HFF-Myc (cell line): ENCODE results near the gene PRCD.

Experiments
- DNase-seq: peaks from one replicate; pipeline ENCODE4 v3.0.0-alpha.2; 2011; ENCODE audit warnings: low read depth; ENCODE audit errors: extremely low read depth
- H3K4me3 ChIP-seq: replicated peaks from 2 replicates; pipeline ENCODE4 v1.5.1; 2011; ENCODE audit warnings: low read depth, mild to moderate bottlenecking, control low read depth, low read length
- TF ChIP-seq, protein P1 (sequence below): IDR thresholded peaks from 2 replicates; pipeline ENCODE4 v1.5.1; 2012; ENCODE audit warnings: mild to moderate bottlenecking, low read depth, low read length, control low read depth; ENCODE audit errors: missing control alignments

PRCD gene

DNA sequence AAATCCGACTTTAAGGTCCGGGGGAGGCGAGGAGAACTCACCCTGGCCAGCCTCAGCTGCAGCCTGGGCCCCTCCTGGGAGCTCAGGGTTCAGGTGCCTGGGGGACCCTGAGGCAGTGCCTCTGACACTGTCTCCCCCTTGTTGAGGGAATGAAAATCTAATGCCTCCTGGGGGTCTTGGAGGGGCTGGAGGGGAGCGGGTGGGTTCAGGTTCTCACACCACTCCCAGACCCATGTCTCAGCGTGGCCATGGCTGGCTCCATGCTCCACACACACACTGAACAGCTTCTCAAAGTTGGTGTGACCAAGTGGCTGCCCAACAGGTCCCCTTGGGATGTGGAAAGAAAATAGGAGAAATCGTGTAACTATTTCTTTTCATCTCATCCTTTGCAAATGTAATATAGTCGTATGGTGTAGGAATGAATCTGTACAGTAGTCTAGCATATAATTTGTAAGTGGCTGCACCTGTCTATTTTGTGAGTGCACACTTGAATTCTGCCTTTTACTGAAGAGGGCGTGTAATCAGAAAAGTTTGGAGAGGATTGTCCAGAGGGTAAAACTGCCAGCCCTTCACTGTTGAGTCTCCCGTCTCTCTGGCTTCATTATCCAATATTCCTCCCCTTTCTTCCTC, 788 bp upstream of the PRCD start:
- TF ChIP-seq, protein P1, sequence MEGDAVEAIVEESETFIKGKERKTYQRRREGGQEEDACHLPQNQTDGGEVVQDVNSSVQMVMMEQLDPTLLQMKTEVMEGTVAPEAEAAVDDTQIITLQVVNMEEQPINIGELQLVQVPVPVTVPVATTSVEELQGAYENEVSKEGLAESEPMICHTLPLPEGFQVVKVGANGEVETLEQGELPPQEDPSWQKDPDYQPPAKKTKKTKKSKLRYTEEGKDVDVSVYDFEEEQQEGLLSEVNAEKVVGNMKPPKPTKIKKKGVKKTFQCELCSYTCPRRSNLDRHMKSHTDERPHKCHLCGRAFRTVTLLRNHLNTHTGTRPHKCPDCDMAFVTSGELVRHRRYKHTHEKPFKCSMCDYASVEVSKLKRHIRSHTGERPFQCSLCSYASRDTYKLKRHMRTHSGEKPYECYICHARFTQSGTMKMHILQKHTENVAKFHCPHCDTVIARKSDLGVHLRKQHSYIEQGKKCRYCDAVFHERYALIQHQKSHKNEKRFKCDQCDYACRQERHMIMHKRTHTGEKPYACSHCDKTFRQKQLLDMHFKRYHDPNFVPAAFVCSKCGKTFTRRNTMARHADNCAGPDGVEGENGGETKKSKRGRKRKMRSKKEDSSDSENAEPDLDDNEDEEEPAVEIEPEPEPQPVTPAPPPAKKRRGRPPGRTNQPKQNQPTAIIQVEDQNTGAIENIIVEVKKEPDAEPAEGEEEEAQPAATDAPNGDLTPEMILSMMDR: no peak
- no peak overlapping the region for H3K4me3 ChIP-seq
- no peak for DNase-seq

DNA sequence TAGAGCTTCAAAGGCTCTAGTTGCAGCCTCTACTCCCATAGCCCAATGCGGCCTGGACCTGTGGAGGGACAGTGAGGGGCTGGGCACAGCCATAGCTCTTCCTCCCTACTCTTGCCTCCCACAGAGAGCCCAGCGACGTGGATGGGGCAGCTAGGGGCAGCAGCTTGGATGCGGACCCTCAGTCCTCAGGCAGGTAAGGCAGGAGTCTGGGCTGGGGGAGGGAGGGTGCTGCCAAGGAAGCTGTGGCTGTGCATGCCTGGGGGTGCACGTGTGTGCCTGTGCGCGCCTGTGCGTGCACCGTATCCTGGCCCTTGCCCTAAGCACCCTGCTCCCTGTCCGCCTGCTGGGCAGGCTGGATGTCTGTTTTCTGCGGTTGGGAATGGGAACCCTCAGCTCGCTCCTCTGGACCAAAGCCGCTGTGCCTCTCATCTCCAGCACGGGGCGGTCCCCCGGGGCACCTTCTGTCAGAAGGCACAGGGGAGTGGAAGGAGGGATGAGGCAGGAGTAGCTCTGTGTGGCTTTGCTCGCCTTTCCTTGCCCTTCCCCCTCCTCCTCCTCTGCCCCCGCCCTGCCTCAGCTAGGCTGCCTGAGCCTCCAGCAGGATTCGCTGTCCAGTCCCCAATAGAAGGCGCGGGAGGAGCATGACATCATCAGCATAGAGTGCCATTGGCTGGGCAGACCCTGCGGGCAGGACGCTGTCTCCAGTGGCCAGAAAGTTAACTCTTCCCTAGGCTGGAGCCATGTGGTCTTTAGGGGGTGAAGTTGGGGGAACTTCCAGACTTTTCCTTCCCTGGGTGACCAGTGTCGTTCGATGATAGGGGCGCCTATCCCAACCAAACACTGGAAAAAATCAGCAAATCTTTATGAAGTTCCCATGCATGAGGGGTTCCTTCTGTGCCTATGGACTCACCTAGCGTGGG, 797 bp downstream of the PRCD start:
- peak; percentile 95 for DNase-seq
- TF ChIP-seq, protein P1: no peak

DNA sequence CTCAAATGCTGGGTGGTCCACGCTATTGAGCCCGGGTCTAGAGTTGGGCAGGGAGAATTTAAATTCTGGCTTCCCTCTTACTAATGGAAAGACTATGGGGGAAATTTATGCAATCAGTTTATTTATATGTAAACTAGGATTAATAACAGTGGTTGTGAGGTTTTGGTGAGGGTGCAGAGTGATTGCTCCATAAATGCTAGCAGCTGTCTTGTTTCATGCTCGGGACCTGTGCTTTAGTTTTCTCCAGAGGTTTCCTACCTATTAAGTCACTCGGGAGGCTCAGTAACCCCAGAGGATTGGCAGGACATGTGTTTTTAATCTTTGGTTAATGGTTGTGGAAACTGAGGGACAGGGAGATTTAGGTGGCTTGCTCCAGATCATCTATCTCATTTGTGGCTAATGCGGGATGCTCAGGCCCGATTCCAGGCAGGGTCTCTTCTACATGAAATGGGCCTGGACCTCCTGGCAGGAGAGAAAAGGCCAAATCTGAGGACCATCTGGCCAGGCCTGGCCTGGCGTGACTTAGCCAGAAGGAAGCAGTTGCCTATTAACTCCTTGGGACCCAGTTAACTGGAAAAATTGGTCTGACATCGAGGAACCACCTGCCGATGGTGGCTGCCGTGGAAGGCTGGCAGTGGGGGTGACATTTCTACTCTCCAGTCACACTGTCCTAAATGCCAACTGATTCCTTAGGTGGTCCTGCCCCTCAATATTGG, 2.1 kb downstream of the PRCD start:
- H3K4me3 ChIP-seq: no peak overlapping the region
- DNase-seq: no peak
- TF ChIP-seq, protein P1: no peak

More for the DNA sequence above, 797 bp downstream of the PRCD start:
- H3K4me3 ChIP-seq: peak overlapping the region; percentile 22; the same call in 1 of the 2 replicates

DNA sequence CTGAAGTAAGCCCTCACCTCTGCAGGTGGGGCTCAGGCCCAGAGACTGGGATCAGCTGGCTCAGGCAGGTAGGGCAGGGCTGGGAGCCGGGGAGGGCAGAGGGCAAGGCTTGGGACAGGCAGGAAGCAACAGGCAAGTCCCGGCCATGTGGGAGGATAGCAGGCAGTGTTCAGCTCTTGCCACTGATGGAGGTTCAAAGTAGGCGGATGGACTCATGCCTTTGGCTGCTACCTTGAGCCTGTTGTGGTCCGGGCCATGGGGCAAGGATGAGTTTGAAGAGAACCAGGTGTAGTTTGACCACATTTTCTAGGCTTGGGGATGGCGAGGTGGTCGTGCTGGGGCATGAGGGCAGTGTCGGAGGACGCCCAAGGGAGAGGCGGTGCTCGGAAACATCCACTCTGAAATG, 2.7 kb downstream of the PRCD start:
- DNase-seq: no peak
- no peak overlapping the region for H3K4me3 ChIP-seq
- TF ChIP-seq, protein P1: no peak

DNA sequence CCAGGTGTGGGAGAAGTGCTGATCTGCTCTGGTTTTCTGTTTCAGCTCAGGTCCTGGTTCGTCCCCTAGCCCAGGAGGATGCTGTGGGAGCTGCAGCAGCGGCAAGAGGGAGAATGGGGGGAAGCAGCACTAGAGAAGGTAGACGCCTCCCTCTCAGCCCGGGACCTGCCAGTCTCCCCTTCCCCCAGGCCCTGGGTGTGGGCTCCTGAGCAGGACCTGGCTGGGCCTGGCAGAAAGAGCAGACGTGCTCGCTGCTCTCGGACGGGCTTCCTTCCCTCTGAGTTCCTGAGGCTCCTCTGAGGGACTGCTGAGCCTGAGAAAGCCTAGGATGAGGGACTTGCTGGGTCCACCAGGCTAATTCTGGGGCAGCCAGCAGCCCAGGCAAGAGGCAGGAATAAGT, 3.1 kb downstream of the PRCD start:
- TF ChIP-seq, protein P1: no peak
- DNase-seq: no peak
- H3K4me3 ChIP-seq: no peak overlapping the region

DNA sequence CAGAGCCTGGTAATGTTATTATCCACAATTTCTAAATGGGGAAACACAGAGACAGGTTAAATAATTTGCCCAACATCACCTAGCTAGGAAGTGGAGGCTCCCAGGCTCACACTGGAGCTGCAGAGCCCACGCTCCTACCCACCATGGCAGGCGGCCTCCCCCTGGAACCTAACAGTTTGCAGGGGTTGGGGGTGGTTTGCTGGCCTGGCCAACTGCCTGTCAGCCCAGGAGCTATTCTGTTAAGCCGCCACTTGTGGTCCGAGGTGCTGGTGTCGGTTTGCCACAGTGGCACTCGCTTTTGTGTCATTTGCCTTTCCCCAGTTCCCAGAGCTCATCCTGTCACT, 3.6 kb downstream of the PRCD start:
- DNase-seq: no peak
- TF ChIP-seq, protein P1: no peak
- H3K4me3 ChIP-seq: no peak overlapping the region
